ENCODE measurements around the gene SLC17A4.

SLC17A4 gene, protein sequence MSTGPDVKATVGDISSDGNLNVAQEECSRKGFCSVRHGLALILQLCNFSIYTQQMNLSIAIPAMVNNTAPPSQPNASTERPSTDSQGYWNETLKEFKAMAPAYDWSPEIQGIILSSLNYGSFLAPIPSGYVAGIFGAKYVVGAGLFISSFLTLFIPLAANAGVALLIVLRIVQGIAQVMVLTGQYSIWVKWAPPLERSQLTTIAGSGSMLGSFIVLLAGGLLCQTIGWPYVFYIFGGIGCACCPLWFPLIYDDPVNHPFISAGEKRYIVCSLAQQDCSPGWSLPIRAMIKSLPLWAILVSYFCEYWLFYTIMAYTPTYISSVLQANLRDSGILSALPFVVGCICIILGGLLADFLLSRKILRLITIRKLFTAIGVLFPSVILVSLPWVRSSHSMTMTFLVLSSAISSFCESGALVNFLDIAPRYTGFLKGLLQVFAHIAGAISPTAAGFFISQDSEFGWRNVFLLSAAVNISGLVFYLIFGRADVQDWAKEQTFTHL

DNA sequence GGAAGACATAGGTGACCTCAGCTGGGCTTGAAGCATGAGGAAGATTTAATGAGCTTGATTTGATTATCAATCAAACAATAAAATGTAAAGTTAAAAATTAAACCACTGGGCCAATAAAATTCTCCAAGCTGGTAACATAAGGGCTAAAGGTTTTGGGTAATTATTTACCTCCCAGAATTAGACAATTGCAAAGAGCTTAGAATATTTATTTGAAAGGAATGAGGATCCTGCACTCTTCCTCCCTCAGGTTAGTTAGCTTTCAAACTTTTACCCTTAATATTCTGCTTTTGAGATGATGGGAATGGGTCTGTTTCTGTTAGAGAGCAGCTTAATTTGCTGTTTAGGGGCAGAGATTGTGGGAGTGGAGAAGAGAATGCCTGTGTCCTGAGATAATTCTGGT is at the start of gene SLC17A4:
Gene SLC17A4 (plus strand): TSS at position 208 of the 400 bp plus-strand sequence. CDS start 7,221 bp downstream, outside the sequence.
- Histone ChIP-seq H3K27me3 (ENCODE audit: low read depth, low read length) (no peaks in the 10 kb centered on the region), H2AFZ (ENCODE audit: low read depth, low read length) (no peak within 1 kb of the TSS), H3K9me3 (ENCODE audit: insufficient read depth, low read length) (no peaks in the 10 kb centered on the region), H3K4me1 (ENCODE audit: low read length) (peaks cover 10% of the 10 kb centered on the region), H3K4me2 (ENCODE audit: low read length) (no peak within 1 kb of the TSS), H4K20me1 (ENCODE audit: insufficient read depth, low read length) (no peaks in the 10 kb centered on the region), H3K79me2 (ENCODE audit: low read length) (no peaks in the 10 kb centered on the region), H3K4me3 (ENCODE audit: low read length) (no peak within 1 kb of the TSS), H3K27ac (ENCODE audit: low read length) (no peak within 1 kb of the TSS), H3K36me3 (replicated peaks; ENCODE audit: low read depth, low read length) (no peaks in the 10 kb centered on the region), H3K9ac (ENCODE audit: low read length) (no peak within 1 kb of the TSS)
- TF ChIP-seq, protein P1, sequence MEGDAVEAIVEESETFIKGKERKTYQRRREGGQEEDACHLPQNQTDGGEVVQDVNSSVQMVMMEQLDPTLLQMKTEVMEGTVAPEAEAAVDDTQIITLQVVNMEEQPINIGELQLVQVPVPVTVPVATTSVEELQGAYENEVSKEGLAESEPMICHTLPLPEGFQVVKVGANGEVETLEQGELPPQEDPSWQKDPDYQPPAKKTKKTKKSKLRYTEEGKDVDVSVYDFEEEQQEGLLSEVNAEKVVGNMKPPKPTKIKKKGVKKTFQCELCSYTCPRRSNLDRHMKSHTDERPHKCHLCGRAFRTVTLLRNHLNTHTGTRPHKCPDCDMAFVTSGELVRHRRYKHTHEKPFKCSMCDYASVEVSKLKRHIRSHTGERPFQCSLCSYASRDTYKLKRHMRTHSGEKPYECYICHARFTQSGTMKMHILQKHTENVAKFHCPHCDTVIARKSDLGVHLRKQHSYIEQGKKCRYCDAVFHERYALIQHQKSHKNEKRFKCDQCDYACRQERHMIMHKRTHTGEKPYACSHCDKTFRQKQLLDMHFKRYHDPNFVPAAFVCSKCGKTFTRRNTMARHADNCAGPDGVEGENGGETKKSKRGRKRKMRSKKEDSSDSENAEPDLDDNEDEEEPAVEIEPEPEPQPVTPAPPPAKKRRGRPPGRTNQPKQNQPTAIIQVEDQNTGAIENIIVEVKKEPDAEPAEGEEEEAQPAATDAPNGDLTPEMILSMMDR (IDR thresholded peaks at IDR 0.05; ENCODE audit: low read depth, low read length), result no peak
- no peak for TF ChIP-seq EZH2phosphoT487 (IDR thresholded peaks at IDR 0.05; ENCODE audit: low read depth)

DNA sequence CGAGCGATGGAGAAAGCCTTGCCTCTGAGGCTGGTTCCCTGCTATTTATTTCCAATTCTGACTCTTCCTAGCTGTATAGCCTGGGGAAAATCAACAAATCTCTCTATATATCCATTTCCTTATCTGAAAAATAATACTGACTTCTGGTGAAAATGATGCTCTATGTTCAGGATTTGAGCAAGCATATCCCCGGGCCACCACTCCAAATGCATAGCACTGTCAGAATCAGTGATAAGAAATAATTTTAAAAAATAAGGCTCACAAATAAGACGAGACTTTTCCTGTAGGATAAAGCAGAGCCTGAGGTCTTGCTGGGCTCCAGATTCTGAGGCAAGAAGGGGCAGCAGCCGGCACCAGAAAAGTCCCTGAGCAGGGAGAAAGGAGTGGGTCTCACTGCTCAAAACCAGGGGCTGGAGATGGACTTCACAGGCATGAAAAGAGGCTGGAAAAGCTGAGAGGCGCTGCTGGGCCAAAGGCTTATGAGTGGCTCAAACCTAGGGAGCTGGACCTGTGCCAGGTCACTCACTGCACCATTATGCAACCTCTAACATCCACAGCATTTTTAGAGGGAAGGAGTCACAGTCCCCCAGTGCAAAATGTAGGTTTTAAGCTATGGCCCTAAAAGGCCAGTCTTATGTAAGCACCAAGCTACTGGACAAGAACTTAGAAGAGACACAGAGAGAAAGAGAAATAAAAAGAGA is 48.1 kb upstream of the SLC17A4 start:
- no peak overlapping the region for H3K27ac ChIP-seq (ENCODE audit: low read length)
- no peak overlapping the region for H3K4me3 ChIP-seq (ENCODE audit: low read length)
- H3K9me3 ChIP-seq (ENCODE audit: insufficient read depth, low read length), result no peaks in the 10 kb centered on the region
- H3K27me3 ChIP-seq (ENCODE audit: low read depth, low read length), result 0 out of 2 replicates have a peak, but pooled peaks cover 10% of the 10 kb centered on the region
- no peak overlapping the region for H2AFZ ChIP-seq (ENCODE audit: low read depth, low read length)
- no peaks in the 10 kb centered on the region for H3K4me1 ChIP-seq (ENCODE audit: low read length)
- no peaks in the 10 kb centered on the region for H3K79me2 ChIP-seq (ENCODE audit: low read length)
- H3K36me3 ChIP-seq (replicated peaks; ENCODE audit: low read depth, low read length), result no peaks in the 10 kb centered on the region
- H3K9ac ChIP-seq (ENCODE audit: low read length), result no peak overlapping the region
- no peaks in the 10 kb centered on the region for H4K20me1 ChIP-seq (ENCODE audit: insufficient read depth, low read length)
- no peak overlapping the region for H3K4me2 ChIP-seq (ENCODE audit: low read length)
- TF ChIP-seq, protein P1 (IDR thresholded peaks at IDR 0.05; ENCODE audit: low read depth, low read length), result no peak
- no peak for TF ChIP-seq EZH2phosphoT487 (IDR thresholded peaks at IDR 0.05; ENCODE audit: low read depth)

DNA sequence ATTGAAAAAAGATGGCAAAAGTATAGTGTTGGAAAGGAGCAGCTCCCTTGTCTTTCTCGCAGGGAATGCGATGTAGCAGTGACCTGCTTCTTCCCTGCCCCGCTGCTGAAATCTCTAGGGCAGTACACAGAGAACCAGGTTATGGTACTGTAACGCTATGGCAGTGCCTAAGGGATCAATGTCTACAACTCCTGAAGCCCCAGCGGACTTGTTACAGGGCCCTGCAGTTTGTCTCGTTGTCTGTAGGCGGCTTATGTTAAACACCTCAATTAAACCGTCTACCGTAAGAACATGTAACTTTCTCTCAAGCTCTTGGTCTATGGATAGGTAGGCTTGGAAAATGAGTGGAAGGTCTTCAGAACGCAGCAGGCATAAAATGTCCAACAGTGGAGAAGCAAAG is 44.8 kb upstream of the SLC17A4 start:
- Histone ChIP-seq H3K4me1 (ENCODE audit: low read length) (no peaks in the 10 kb centered on the region), H3K79me2 (ENCODE audit: low read length) (no peaks in the 10 kb centered on the region), H3K27me3 (ENCODE audit: low read depth, low read length) (0 out of 2 replicates have a peak, but pooled peaks cover 5% of the 10 kb centered on the region), H3K27ac (ENCODE audit: low read length) (no peak overlapping the region), H3K4me2 (ENCODE audit: low read length) (no peak overlapping the region), H4K20me1 (ENCODE audit: insufficient read depth, low read length) (no peaks in the 10 kb centered on the region), H3K4me3 (ENCODE audit: low read length) (no peak overlapping the region), H3K9me3 (ENCODE audit: insufficient read depth, low read length) (no peaks in the 10 kb centered on the region), H3K36me3 (replicated peaks; ENCODE audit: low read depth, low read length) (no peaks in the 10 kb centered on the region), H3K9ac (ENCODE audit: low read length) (no peak overlapping the region), H2AFZ (ENCODE audit: low read depth, low read length) (no peak overlapping the region)
- TF ChIP-seq, protein P1 (IDR thresholded peaks at IDR 0.05; ENCODE audit: low read depth, low read length), result no peak
- no peak for TF ChIP-seq EZH2phosphoT487 (IDR thresholded peaks at IDR 0.05; ENCODE audit: low read depth)

DNA sequence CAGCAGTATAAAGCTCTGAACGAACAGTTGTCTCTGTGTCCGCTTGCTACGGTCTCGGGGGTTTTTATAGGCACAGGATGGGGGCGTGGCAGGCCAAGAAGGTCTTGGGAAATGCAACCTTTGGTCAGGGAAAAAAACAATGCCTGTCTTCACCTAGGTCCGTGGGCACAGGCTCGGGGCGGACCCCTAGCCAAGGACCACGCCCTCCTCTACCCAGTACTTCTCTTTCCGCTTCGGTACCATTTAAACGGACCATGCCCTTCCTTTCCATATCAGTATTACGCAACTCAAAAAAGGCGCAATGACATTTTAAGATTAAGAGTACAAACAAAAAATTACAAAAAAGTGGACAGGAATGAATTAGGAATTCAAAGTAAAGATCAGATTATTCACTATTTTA is 44.3 kb upstream of the SLC17A4 start:
- Histone ChIP-seq H3K36me3 (replicated peaks; ENCODE audit: low read depth, low read length) (no peaks in the 10 kb centered on the region), H3K79me2 (ENCODE audit: low read length) (no peaks in the 10 kb centered on the region), H3K9ac (ENCODE audit: low read length) (no peak overlapping the region), H3K9me3 (ENCODE audit: insufficient read depth, low read length) (no peaks in the 10 kb centered on the region), H3K27me3 (ENCODE audit: low read depth, low read length) (0 out of 2 replicates have a peak, but pooled peaks cover 5% of the 10 kb centered on the region), H3K4me3 (ENCODE audit: low read length) (no peak overlapping the region), H3K4me2 (ENCODE audit: low read length) (no peak overlapping the region), H3K27ac (ENCODE audit: low read length) (no peak overlapping the region), H2AFZ (ENCODE audit: low read depth, low read length) (no peak overlapping the region), H4K20me1 (ENCODE audit: insufficient read depth, low read length) (no peaks in the 10 kb centered on the region), H3K4me1 (ENCODE audit: low read length) (no peaks in the 10 kb centered on the region)
- TF ChIP-seq, protein P1 (IDR thresholded peaks at IDR 0.05; ENCODE audit: low read depth, low read length), result no peak
- TF ChIP-seq EZH2phosphoT487 (IDR thresholded peaks at IDR 0.05; ENCODE audit: low read depth), result no peak

Data from OCI-LY3 (cell line).